NB4 (cell line): ENCODE measurements around the gene UNC5B.

Experiments used
- DNase-seq: peaks from one replicate; pipeline ENCODE4 v3.0.0; 2010; ENCODE audit warnings: low read depth
- H3K4me3 ChIP-seq: one replicate; pipeline ENCODE4 v1.5.1; 2011; ENCODE audit warnings: mild to moderate bottlenecking, low read depth, low read length, moderate library complexity
- MYC ChIP-seq: IDR thresholded peaks from 2 replicates; pipeline ENCODE4 v1.6.1; 2011; ENCODE audit warnings: low read depth, low read length
- POLR2A ChIP-seq: IDR thresholded peaks from 2 replicates; pipeline ENCODE4 v1.6.1; 2011; ENCODE audit warnings: mild to moderate bottlenecking; ENCODE audit not compliant: insufficient read length; ENCODE audit errors: extremely low read depth
- TF ChIP-seq, protein P1 (sequence below): IDR thresholded peaks from one replicate; pipeline ENCODE4 v1.5.1; 2012; ENCODE audit warnings: low read depth, low read length
- TF ChIP-seq, protein P2 (sequence below): IDR thresholded peaks from 2 replicates; pipeline ENCODE4 v1.6.1; 2011; ENCODE audit warnings: low read depth, low read length

The UNC5B gene

DNA sequence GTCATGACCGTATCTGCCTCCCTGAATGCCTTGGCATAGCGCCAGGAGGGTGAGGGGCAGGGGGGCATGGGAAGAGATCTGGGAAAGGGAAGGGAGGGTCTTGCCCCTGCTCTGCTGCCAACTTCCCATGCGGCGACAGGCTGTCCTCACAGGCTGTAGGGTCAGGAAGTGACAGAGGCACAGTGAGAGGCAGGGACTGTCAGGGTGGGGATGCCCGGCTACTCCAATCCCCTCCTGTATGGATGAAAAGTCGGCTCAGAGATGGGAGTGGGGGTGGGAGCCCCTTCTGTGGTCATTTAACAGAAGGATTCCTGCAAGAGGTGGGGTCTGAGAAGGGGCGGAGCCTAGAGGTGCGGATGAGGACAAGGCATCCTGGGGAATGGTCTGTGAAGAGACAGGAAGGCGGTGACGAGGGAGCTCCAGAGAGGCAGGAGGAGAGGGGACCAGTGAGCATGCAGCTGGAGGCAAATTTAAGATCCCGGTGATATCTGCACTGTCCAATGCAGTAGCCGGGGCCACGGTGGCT is 20.8 kb upstream of the UNC5B start:
- TF ChIP-seq, protein P1, sequence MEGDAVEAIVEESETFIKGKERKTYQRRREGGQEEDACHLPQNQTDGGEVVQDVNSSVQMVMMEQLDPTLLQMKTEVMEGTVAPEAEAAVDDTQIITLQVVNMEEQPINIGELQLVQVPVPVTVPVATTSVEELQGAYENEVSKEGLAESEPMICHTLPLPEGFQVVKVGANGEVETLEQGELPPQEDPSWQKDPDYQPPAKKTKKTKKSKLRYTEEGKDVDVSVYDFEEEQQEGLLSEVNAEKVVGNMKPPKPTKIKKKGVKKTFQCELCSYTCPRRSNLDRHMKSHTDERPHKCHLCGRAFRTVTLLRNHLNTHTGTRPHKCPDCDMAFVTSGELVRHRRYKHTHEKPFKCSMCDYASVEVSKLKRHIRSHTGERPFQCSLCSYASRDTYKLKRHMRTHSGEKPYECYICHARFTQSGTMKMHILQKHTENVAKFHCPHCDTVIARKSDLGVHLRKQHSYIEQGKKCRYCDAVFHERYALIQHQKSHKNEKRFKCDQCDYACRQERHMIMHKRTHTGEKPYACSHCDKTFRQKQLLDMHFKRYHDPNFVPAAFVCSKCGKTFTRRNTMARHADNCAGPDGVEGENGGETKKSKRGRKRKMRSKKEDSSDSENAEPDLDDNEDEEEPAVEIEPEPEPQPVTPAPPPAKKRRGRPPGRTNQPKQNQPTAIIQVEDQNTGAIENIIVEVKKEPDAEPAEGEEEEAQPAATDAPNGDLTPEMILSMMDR = no peak
- TF ChIP-seq MYC = no peak
- DNase-seq = no peak
- H3K4me3 ChIP-seq = no peak overlapping the region

DNA sequence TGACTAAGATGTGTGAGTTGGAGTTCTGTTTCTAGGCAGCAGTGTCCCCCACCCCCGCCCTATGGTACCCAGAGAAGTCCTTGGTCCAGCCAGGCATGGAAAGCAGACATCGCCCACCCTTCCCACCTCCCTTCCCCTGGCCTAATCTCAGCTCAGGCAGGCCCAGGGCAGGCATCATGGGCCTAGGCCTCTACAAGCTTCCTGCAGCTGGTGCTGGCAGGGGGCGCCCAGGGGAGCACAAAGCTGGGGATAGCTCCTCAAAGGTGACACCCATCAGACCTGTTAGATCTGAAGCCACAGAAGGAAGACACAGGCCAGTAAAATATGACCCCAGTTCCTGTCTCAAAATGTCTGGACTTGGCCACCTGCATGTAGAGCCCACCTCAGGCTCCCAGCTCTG is 18.9 kb upstream of the UNC5B start:
- no peak overlapping the region for H3K4me3 ChIP-seq
- no peak for DNase-seq
- TF ChIP-seq, protein P1 = no peak
- no peak for TF ChIP-seq MYC
- no peak for TF ChIP-seq POLR2A
- TF ChIP-seq, protein P2, sequence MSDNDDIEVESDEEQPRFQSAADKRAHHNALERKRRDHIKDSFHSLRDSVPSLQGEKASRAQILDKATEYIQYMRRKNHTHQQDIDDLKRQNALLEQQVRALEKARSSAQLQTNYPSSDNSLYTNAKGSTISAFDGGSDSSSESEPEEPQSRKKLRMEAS = no peak

DNA sequence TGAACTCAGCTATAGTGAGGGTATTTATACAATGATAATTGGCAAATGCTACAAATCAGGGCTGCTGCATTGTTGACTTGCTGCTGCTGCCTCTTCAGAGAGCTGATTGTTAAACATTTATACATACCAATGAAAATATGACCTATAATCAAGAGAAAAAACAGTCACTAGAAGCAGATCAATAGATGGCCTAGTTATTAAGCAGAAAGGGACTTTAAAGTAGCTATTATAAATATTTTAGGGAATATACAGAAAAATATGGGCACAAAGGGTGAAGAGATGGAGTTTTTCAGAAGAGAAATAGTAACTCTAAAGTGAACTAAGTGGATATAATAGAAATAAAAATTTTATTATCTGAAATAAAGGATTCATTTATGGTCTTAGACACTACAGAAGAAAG is 14.4 kb upstream of the UNC5B start:
- TF ChIP-seq, protein P1 = no peak
- TF ChIP-seq, protein P2 = no peak
- TF ChIP-seq MYC = no peak
- TF ChIP-seq POLR2A = no peak
- DNase-seq = no peak
- no peak overlapping the region for H3K4me3 ChIP-seq

DNA sequence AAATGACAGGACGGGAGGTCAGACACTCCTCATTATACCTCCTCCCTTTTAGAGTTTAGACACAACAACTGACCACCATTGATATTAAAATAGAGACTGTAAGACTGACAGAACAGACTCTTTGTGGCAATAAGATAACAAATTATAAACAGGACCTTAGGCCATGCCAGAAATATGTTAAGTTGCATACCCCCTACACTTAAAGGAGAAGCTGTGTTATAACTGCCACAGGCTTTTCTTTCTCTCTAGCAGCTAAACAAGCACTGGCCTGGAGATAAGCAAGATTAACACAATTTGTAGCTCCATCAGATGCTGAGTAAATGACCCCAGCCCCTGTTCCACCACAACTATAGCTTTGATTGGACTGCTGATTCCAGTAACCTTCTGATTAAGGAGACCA is 10.5 kb upstream of the UNC5B start:
- TF ChIP-seq, protein P1 = no peak
- TF ChIP-seq POLR2A (no peak), MYC (no peak)
- TF ChIP-seq, protein P2 = no peak
- H3K4me3 ChIP-seq = no peak overlapping the region
- DNase-seq = no peak

DNA sequence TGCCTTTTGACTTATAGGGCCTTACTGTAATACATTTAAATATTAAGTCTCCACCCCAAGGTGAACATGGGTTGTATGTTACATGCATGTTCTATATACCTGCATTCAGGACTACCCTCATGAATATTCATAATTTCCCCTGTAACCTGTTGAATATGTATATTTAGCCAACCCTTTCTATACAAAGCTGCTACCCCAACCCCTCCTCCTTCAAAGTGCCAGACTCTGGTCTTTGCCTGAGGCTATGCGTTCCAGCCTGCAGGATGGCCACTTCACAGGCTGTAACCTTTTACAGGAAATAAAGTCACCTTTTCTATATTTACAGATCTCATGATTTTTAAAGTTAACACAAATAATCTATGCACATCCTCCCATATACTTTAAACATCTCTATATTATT is 10.1 kb upstream of the UNC5B start:
- no peak for DNase-seq
- TF ChIP-seq POLR2A = no peak
- TF ChIP-seq, protein P2 = no peak
- TF ChIP-seq MYC = no peak
- TF ChIP-seq, protein P1 = no peak
- no peak overlapping the region for H3K4me3 ChIP-seq

DNA sequence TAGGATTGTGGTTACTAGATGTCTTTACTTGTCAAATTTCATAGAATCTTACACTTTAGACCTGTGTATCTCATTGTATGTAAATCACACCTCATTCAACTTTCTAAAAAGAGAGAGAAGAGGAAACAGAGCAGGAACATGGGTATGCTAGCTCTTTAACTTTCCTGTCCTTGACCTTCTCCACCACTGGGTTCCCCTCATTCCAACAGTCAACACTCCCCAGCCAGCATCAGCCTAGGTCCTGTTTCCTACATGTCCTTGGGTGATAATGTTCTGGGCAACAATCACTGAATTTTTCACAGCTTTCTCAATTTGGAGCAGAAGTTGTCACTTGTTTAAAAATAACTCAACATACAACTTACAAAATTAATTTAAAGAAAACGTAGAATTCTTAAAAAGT is 9.2 kb upstream of the UNC5B start:
- TF ChIP-seq MYC = no peak
- TF ChIP-seq, protein P1 = no peak
- TF ChIP-seq, protein P2 = no peak
- no peak for TF ChIP-seq POLR2A
- DNase-seq = no peak
- H3K4me3 ChIP-seq = no peak overlapping the region
